ENCODE results near the gene ANKS4B. TPM values are rescaled to one million over a fixed set of nuclear protein-coding genes. Genes with fewer than 3 reads are reported as not detected.

The ANKS4B gene
- total RNA-seq, 1 donor from 2014 or later, result not detected

GRCh38 chr16:21203155-21203797 is 30.2 kb upstream of the ANKS4B start:
- DNase-seq, result no peak
- Mint-ChIP-seq H3K4me1 (ENCODE audit: low read depth, unreplicated experiment) (no peaks in the 10 kb centered on the region), H3K9me3 (ENCODE audit: unreplicated experiment) (no peaks in the 10 kb centered on the region), H3K36me3 (ENCODE audit: unreplicated experiment) (no peaks in the 10 kb centered on the region), H3K27ac (ENCODE audit: unreplicated experiment) (no peak overlapping the region), H3K27me3 (ENCODE audit: unreplicated experiment) (peaks cover 5% of the 10 kb centered on the region), H3K4me3 (ENCODE audit: unreplicated experiment) (no peak overlapping the region)
- no peak for TF ChIP-seq CTCF (IDR thresholded peaks at IDR 0.05; ENCODE audit: partially characterized antibody, unreplicated experiment)

- H3K4me1 Mint-ChIP-seq (ENCODE audit: low read depth, unreplicated experiment), result no peaks in the 10 kb centered on the region
- H3K27ac Mint-ChIP-seq (ENCODE audit: unreplicated experiment), result no peak overlapping the region
Measured at GRCh38 chr16:21205303-21205702, 28.2 kb upstream of the ANKS4B start.

GRCh38 chr16:21206550-21206949 is 26.9 kb upstream of the ANKS4B start:
- no peaks in the 10 kb centered on the region for H3K4me1 Mint-ChIP-seq (ENCODE audit: low read depth, unreplicated experiment)
- no peaks in the 10 kb centered on the region for H3K36me3 Mint-ChIP-seq (ENCODE audit: unreplicated experiment)
- H3K9me3 Mint-ChIP-seq (ENCODE audit: unreplicated experiment), result no peaks in the 10 kb centered on the region
- peaks cover 3% of the 10 kb centered on the region for H3K27me3 Mint-ChIP-seq (ENCODE audit: unreplicated experiment)
- no peak for TF ChIP-seq CTCF (IDR thresholded peaks at IDR 0.05; ENCODE audit: partially characterized antibody, unreplicated experiment)
- no peak for DNase-seq
- no peak overlapping the region for H3K27ac Mint-ChIP-seq (ENCODE audit: unreplicated experiment)
- no peak overlapping the region for H3K4me3 Mint-ChIP-seq (ENCODE audit: unreplicated experiment)

More at GRCh38 chr16:21205303-21205702, 28.2 kb upstream of the ANKS4B start:
- no peak for TF ChIP-seq CTCF (IDR thresholded peaks at IDR 0.05; ENCODE audit: partially characterized antibody, unreplicated experiment)
- Mint-ChIP-seq H3K9me3 (ENCODE audit: unreplicated experiment) (no peaks in the 10 kb centered on the region), H3K4me3 (ENCODE audit: unreplicated experiment) (no peak overlapping the region), H3K27me3 (ENCODE audit: unreplicated experiment) (peaks cover 5% of the 10 kb centered on the region), H3K36me3 (ENCODE audit: unreplicated experiment) (no peaks in the 10 kb centered on the region)
- no peak for DNase-seq

GRCh38 chr16:21208446-21209230 is 24.9 kb upstream of the ANKS4B start:
- Mint-ChIP-seq H3K4me3 (ENCODE audit: unreplicated experiment) (no peak overlapping the region), H3K27ac (ENCODE audit: unreplicated experiment) (no peak overlapping the region), H3K36me3 (ENCODE audit: unreplicated experiment) (no peaks in the 10 kb centered on the region), H3K27me3 (ENCODE audit: unreplicated experiment) (peaks cover 2% of the 10 kb centered on the region), H3K4me1 (ENCODE audit: low read depth, unreplicated experiment) (no peaks in the 10 kb centered on the region), H3K9me3 (ENCODE audit: unreplicated experiment) (no peaks in the 10 kb centered on the region)
- no peak for TF ChIP-seq CTCF (IDR thresholded peaks at IDR 0.05; ENCODE audit: partially characterized antibody, unreplicated experiment)
- DNase-seq, result no peak

GRCh38 chr16:21211486-21211885 is 22.0 kb upstream of the ANKS4B start, which contains the start of gene ZP2:
TSS of gene ZP2 (minus strand) at chr16:21211574. CDS start at chr16:21211547, 27 bp downstream.
- no peak for DNase-seq
- Mint-ChIP-seq H3K27ac (ENCODE audit: unreplicated experiment) (no peak within 1 kb of the TSS), H3K36me3 (ENCODE audit: unreplicated experiment) (no peaks in the 10 kb centered on the region), H3K27me3 (ENCODE audit: unreplicated experiment) (no peaks in the 10 kb centered on the region), H3K4me1 (ENCODE audit: low read depth, unreplicated experiment) (no peaks in the 10 kb centered on the region), H3K4me3 (ENCODE audit: unreplicated experiment) (no peak within 1 kb of the TSS), H3K9me3 (ENCODE audit: unreplicated experiment) (peaks cover 1% of the 10 kb centered on the region)
- no peak for TF ChIP-seq CTCF (IDR thresholded peaks at IDR 0.05; ENCODE audit: partially characterized antibody, unreplicated experiment)

Data from glutamatergic neuron (in vitro differentiated cells).